Measurements from ENCODE around the gene IMMP2L.
"Not testable (repeated sequence)": the region's sequence is repeated elsewhere in the genome, so short reads cannot be mapped to it uniquely, and the experiment has no call there.

Gene IMMP2L

GRCh38 chr7:111459065-111459756 is 103.1 kb downstream of the IMMP2L start:
- no peak for DNase-seq

GRCh38 chr7:111450705-111451104 is 111.6 kb downstream of the IMMP2L start:
- DNase-seq, result not testable (repeated sequence)

GRCh38 chr7:111447502-111447901 is 114.8 kb downstream of the IMMP2L start:
- not testable (repeated sequence) for DNase-seq

GRCh38 chr7:111439977-111440376 is 122.3 kb downstream of the IMMP2L start:
- DNase-seq, result peak; percentile 16

- DNase-seq, result peak; percentile 57
These were observed 123.7 kb downstream of the IMMP2L start for GRCh38 chr7:111438369-111439289.

GRCh38 chr7:111437736-111438135 is 124.6 kb downstream of the IMMP2L start:
- DNase-seq, result no peak

- no peak for DNase-seq
These were observed 125.7 kb downstream of the IMMP2L start for GRCh38 chr7:111436608-111437007.

- DNase-seq, result no peak
These were observed 128.9 kb downstream of the IMMP2L start for GRCh38 chr7:111433426-111433825.

GRCh38 chr7:111429781-111430180 is 132.5 kb downstream of the IMMP2L start:
- no peak for DNase-seq

- DNase-seq, result peak; percentile 71
These were observed 137.5 kb downstream of the IMMP2L start for GRCh38 chr7:111424768-111425167.

GRCh38 chr7:111414374-111414773 is 147.9 kb downstream of the IMMP2L start:
- DNase-seq, result no peak

- DNase-seq, result peak; percentile 5
These were observed 148.6 kb downstream of the IMMP2L start for GRCh38 chr7:111413739-111414138.

- DNase-seq, result no peak
These were observed 151.4 kb downstream of the IMMP2L start for GRCh38 chr7:111410899-111411298.

- peak; percentile 83 for DNase-seq
These were observed 152.4 kb downstream of the IMMP2L start for GRCh38 chr7:111409714-111410422.

GRCh38 chr7:111408724-111409123 is 153.6 kb downstream of the IMMP2L start:
- DNase-seq, result no peak

GRCh38 chr7:111407258-111407657 is 155.0 kb downstream of the IMMP2L start:
- DNase-seq, result no peak

GRCh38 chr7:111405621-111406020 is 156.7 kb downstream of the IMMP2L start:
- no peak for DNase-seq

- peak; percentile 65 for DNase-seq
These were observed 160.8 kb downstream of the IMMP2L start for GRCh38 chr7:111401516-111401915.

- DNase-seq, result no peak
These were observed 162.2 kb downstream of the IMMP2L start for GRCh38 chr7:111400088-111400487.

- DNase-seq, result no peak
These were observed 167.4 kb downstream of the IMMP2L start for GRCh38 chr7:111394891-111395290.

GRCh38 chr7:111393011-111393754 is 169.1 kb downstream of the IMMP2L start:
- peak; percentile 68 for DNase-seq

- DNase-seq, result no peak
These were observed 170.0 kb downstream of the IMMP2L start for GRCh38 chr7:111392294-111392693.
